ENCODE measurements around the gene KCTD5.

The KCTD5 gene

DNA sequence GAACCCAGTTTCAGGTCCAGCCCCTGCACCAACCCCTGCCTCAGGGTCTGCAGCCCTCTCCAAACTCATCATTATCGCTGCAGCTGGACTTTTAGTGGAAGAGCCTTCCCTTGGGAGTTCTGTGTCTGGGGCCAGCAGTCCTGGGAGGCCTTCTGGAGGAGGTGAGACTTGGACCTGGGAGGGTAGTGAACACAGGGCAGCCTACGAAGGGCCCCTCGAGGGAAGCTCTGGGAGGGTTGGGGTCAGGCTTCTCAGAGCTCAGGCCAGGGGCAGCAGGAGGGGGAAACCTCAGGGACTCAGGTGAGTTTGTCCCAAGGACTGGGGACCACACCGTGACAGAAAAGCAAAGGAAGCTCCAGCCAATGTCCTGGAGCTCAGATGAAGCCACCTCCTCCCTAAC lies 58.8 kb downstream of the KCTD5 start:
- no peak overlapping the region for H3K4me3 ChIP-seq (replicated peaks; ENCODE audit: low read depth, low read length)
- no peak for DNase-seq (ENCODE audit: low read depth)
- TF ChIP-seq, protein P1, sequence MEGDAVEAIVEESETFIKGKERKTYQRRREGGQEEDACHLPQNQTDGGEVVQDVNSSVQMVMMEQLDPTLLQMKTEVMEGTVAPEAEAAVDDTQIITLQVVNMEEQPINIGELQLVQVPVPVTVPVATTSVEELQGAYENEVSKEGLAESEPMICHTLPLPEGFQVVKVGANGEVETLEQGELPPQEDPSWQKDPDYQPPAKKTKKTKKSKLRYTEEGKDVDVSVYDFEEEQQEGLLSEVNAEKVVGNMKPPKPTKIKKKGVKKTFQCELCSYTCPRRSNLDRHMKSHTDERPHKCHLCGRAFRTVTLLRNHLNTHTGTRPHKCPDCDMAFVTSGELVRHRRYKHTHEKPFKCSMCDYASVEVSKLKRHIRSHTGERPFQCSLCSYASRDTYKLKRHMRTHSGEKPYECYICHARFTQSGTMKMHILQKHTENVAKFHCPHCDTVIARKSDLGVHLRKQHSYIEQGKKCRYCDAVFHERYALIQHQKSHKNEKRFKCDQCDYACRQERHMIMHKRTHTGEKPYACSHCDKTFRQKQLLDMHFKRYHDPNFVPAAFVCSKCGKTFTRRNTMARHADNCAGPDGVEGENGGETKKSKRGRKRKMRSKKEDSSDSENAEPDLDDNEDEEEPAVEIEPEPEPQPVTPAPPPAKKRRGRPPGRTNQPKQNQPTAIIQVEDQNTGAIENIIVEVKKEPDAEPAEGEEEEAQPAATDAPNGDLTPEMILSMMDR (IDR thresholded peaks at IDR 0.05; ENCODE audit: low read length, missing control alignments): no peak

DNA sequence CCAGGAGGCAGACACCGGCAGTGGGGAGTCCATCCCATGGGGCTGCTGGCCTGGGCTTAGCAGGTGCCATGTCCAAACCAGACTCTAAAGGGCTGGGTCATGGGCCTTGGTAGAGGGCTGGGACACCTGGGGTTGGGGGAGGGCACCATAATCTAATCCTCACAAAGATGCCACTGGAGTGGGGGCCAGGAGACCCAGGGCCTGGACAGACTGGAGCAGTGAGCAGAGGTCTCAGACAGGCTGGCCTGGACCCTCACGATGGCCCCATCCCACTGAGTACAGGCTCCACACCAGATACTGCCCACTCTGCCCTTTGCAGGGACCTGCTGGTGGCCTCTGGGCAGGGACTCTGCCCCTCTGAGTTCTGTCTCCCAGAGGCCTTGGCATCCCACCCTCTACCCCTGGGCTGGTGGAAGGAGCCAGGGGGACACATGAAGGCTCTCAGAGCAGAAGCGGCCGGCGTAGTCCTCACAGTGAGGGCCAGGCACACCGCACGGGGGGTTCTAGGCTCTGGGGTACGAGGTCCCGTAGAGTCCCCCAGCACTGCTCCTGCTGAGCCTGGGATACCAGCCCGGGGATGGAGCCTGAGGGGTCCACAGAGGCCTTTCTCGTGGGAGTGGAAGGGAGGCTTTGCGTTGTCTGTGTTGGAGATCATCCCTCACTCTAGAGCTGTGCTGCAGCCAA lies 60.1 kb downstream of the KCTD5 start:
- TF ChIP-seq, protein P1 (IDR thresholded peaks at IDR 0.05; ENCODE audit: low read length, missing control alignments): no peak

DNA sequence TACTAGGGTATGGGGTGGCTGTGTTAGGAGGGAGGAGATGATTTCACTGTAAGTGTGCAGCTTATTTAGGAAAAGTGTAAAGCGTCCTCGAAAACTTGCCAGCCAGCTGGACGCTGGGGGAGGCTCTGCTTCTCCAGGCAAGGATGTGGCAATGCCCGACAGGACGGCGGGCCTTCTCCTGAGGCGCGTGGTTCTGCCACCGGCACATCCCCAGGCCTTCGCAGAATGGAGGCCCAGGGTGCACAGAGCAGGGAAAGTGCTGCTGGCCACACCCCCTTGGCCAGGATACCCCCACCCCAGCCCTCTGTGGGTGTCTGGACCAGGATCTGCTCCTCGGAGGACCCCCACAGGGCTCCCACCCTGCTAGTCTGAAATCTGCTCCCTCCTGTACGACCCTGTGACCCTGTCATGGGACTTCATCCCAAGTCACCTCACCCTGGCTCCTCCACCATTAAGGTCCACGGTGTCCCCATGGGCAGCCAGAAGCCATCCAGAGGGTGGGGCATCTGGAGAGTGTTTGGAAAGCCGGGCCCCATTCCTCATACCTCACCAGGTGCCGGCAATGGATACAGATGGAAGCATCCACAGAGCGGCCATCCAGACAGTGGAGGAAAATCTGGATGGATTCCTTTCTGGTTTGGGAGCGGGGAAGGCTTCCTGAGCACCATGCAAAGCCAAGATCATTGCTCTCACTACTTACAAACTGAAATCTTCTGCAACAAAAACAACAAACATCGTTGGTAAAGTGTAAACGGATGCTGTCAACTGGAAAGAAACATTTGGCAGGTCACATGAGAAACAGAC lies 60.9 kb downstream of the KCTD5 start:
- TF ChIP-seq, protein P1 (IDR thresholded peaks at IDR 0.05; ENCODE audit: low read length, missing control alignments): no peak
- DNase-seq (ENCODE audit: low read depth): no peak
- no peak overlapping the region for H3K4me3 ChIP-seq (replicated peaks; ENCODE audit: low read depth, low read length)

More for the DNA sequence above, 60.1 kb downstream of the KCTD5 start:
- DNase-seq (ENCODE audit: low read depth): no peak
- H3K4me3 ChIP-seq (replicated peaks; ENCODE audit: low read depth, low read length): no peak overlapping the region

DNA sequence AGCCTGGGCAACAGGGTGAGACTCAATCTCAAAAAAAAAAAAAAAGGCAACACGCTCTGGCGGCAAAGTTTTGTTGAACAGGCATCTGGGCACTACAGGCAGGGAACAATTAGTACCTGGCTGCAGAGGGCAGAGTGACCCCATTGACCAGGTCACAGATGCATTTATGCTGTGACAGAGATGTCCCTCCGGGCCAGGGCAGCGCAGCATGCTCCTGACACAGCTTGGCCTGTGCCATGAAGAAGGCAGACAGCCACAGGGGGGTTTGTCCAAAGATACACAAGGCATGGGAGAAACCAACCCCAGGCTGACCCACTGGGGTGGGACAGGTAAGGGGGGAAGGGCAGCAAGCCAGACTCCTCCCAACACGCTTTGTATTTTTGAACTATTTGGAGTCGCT lies 62.4 kb downstream of the KCTD5 start:
- DNase-seq (ENCODE audit: low read depth): no peak
- H3K4me3 ChIP-seq (replicated peaks; ENCODE audit: low read depth, low read length): no peak overlapping the region
- TF ChIP-seq, protein P1 (IDR thresholded peaks at IDR 0.05; ENCODE audit: low read length, missing control alignments): no peak

DNA sequence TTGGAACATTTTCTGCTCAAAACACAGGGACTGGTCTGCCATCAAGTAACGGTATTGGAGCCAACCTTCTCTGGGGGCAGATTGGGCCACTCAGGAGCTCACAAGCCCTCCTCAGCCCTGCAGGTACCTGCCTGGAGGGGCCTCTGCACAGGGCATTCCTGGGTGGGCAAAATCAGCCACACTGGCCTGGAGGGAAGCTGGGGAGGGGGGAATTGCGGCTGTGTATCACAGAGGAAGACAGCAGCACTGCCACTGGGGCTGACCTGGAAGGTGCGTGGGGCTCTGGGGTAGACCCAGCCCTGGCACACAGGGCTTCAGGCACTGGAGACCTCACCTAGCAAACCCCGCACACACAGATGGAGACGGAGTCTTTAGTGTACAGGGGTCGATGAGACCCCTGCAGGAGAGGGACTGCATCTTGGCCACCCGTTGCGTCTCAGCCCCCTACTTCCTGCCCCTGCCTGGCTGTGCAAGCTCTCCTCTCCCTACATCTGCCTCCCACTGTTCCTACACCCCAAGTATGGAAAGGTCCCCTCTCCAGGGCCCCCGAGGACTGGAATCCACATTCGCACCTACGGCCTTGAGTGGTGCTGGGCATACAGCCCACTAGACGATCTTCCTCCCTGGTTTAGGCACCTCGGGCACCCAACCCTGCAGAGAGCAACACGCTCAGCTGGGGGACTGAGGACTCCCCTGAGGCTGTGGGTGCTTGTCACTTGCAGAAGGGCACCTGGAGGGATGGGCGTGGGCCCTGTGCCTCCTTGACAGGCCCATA lies 63.0 kb downstream of the KCTD5 start:
- DNase-seq (ENCODE audit: low read depth): no peak
- H3K4me3 ChIP-seq (replicated peaks; ENCODE audit: low read depth, low read length): no peak overlapping the region
- TF ChIP-seq, protein P1 (IDR thresholded peaks at IDR 0.05; ENCODE audit: low read length, missing control alignments): no peak

DNA sequence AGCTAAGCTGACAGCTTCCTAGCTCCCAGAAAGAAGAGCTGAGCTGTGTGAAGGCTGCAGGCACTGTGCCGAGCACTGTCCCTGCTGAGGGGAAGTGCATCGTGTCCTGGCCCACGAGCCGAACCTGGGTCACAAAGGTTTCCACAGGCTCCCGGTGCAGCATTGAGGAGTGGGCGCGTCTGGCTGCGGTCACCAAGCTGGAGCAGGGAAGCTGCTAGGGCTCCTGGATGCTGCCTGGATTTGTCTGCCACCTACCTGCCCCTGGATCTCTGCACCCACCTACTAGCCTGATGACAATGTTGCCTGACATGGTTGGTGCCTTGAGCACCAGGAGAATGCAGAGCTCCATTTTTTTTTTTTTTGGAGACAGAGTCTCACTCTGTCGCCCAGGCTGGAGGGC lies 63.6 kb downstream of the KCTD5 start:
- TF ChIP-seq, protein P1 (IDR thresholded peaks at IDR 0.05; ENCODE audit: low read length, missing control alignments): no peak
- DNase-seq (ENCODE audit: low read depth): no peak
- no peak overlapping the region for H3K4me3 ChIP-seq (replicated peaks; ENCODE audit: low read depth, low read length)

Data from fibroblast of pulmonary artery (primary cell).